NAMALWA (cell line): Measurements from ENCODE around the gene DNAJC21.
"Not testable (repeated sequence)": the region's sequence is repeated elsewhere in the genome, so short reads cannot be mapped to it uniquely, and the experiment has no call there.

Source experiments
- DNase-seq: peaks from one replicate; pipeline ENCODE4 v3.0.0-alpha.2; 2015; ENCODE audit warnings: low spot score

The DNAJC21 gene

DNA sequence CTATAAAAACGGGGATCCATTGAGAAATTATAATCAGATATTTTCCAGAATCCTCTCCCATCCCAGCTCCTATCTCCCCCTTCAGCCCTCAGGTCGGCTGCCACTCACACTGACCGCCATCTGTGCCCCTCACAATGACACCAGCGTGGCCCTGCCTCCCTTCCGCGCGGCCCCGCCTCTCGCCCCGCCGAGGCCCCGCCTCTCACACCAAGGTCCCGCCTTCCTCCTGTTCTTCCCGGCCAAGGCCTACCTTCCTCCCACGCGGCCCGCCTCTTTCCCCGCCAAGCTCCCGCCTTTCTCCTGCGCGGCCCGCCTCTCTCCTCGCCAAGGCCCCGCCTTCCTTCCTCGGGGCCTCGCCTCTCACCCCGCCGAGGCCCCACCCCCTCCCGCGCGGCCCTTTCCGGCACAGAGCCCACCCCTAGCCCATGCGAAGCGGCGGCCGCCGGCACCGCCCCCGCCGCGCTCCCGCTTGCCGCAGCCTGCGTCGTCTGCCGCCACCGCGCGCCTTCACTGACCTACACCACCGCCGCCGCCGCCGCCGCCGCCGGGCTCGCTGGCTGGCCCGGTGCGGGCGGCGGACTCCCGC is at the start of gene DNAJC21:
Gene DNAJC21 (plus strand): TSS at position 426 of the 586 bp plus-strand sequence. CDS start 261 bp downstream, outside the sequence.
- DNase-seq, result peak; percentile 97

DNA sequence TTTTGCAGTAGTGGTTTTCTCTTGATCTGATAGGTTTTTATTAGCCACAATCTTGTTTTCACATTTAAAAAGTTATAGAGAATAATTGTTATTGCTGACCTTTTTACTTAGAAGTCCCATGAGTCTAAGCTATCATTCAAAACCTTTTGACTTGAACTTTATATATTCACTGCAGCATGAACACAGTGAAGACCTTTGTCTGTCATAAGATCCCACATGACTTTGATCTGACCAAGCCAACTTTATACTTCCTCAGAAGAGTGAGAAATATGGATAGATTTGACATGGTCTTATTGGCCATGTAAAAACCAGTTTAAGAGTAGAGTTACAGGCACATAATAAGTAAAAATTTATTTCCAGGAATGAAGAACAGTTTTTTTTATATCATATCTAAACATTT is 48.1 kb upstream of the DNAJC21 start:
- DNase-seq, result no peak

DNA sequence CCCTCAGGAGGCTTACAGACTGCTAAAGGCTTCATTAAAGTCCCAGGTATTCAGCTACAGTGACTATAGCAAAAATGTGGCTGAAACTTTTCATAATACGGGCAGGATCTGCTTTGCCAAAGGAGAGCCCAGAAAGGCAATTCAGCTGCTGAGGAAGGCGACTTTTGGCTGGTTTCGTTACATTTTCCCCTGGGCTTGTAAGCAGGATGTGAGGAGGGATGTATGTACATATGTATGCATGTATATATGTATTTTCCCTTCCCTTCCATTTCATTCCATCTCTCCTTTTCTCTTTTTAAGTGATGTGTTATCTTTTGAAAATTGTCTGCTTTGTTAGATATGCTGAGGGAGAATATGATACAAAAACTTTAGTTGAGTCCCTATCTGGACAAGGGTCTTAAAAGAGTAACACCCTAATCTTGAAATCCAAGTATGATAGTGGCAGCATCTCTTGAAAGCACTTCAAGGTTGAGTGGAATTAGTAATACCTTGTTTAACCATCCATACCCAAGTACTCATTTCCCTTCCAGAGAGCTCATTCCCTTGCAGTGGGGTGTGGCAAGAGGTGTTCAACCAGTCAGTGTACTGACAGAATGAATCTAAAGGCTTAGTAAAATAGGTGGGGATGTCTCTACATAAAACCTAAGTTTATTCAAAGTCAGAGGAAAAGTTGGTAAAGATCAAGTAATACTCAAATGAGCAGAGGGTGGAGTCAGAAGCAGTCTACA is 42.8 kb upstream of the DNAJC21 start:
- no peak for DNase-seq

DNA sequence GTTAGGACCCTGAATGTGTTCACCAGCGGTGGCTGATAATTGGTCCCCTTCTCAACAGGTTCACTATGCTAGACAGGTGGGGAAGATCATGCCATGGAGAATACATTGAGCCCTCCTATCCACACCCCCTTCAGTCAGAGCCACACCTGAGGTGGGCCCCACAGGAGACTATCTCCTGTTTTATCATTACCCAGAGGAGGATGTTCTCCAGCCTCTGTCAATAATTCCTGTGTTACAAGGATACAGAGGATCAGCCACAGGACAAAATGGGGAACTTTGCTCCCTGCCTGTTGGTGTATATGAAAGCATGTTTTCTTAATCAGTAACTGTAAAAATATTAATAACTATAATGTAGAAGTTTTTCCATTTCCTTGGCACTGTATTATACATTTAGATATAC is 40.0 kb upstream of the DNAJC21 start:
- no peak for DNase-seq

DNA sequence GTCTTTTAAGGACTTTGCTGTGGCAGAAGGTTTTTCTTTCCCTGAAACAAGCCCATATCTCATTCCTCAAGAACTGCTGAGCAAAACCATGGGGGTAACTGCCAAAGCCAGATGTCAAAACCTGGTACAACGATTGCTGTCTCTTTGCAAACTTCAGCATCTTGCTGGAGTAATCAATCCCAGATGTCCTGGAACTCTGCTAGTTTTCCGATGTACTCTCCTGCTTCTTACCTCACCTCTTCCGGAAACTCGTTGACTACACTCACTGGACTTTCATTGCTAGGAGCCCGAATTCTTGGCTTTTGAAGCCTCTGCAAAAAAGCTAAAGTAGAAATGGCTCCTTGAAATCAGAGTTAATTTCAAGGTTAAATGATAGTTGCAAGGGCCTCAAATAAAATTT is 37.4 kb upstream of the DNAJC21 start:
- DNase-seq, result no peak

DNA sequence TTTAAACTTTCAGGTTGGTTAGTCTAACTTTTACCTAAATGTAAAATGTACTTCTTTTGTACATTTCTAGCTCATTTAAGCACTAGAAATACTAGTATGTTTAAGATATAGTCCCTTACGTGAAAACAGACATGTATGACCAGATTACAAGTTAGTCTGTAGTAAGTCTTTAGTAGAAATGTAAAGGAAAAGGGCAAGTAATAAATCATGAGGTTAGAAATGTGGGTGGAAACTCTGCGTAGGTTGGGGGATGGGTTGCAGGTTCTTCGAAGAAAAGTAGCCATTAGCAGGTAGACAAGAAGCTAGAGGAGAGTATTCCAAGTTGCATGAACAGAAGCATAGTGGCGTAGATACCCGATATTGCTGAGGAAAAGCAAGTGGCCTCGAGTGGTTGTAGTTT is 36.9 kb upstream of the DNAJC21 start:
- no peak for DNase-seq

DNA sequence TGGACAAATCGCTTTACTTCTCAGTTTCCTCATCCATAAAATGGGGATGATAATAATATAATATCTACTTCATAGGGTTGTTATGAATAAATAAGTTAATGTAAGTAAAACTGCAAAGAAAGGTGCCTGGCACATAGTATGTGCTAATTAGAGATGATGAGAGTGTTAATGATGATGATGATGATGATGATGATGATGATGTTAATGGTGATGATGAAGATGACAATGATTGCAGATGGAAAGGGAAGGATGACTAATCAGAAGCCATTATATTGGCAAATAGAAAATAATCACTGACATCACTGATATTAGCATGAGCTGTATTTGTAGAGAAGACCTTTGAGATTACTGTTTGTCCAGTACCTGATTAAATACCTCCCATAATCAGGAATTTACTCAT is 34.6 kb upstream of the DNAJC21 start:
- no peak for DNase-seq

DNA sequence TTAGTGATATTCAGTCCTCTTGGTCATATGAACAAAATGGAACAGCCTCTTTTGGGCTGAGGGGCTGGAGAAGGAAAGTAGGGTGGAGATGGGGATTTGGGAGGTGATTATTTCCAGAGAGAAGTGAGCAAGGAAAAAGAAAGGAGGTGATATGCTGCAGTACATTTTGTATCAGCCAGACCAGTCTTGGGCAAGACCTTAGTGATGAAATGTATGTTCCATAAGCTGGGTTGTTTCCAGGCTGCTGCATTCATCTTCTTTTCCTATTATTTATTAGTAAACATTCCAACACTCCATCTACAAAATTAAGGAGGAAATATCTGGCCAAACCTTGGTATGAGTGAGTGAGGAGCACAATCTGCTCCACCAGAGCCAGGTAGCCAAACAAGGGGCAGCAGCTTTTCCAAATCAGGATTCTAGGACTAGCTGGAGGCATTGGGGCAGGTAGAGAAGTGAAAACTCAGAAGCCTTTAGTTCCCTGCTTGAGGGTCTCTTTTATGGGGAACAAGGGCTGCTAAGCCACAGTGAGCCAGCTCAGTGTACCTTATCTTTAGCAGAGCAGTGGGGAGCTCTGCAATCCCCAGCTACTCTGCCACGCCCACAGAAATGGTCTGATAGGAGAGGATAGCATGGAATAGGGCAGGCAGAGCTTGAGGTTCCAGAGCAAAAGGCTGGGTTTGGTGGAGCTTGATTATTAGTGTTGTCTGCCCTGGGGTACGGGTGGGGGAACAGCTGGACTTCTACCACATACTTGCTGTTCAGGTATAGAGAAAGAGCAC is 33.5 kb upstream of the DNAJC21 start:
- DNase-seq, result no peak

DNA sequence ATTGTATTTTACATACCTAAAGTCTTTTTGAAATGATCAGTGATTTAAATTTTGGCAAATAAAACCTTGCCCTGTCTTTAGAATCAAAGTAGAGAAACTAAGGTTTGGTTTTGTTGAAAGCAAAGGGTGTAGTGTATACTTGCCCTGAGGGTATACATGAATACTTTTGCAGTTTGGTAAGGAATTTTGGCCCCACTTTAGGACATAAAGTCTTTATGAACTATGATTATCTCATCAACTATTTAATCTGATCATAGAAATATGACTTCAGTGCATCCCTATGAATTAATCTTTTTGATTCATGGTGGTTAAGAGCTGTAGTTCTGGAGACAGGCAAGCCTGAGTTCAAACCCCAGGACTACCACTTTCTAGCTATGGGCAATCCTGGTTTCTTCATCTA is 31.7 kb upstream of the DNAJC21 start:
- no peak for DNase-seq

DNA sequence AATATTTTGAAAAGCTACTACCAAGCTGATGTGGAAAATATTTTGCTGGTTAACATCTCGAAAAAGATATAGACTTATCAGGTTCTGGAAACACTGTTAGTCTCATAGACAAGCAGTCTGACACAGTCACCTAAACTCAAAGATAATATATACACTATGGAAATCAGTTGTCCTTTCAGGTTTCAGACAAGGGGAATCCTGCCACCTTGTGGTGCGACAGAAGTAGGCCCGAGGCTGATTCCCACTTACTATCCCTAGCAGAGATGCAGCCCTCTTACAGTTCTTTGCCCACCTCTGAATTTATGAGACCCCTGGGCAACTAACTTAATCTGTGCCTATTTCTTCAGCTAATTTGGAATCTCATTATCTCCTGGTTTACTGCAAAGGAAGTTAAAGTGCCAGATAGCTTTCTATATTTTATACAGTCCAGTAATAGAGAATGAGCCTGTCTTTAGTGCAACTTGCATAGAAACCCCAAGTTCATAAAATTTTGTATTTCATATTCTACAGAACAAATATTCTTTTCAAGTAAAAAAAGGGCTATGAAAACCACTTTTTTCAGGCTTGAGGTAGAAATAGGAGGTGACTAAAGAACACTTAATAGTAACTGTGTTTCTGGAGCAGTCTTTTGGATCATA is 31.0 kb upstream of the DNAJC21 start:
- peak; percentile 76 for DNase-seq

DNA sequence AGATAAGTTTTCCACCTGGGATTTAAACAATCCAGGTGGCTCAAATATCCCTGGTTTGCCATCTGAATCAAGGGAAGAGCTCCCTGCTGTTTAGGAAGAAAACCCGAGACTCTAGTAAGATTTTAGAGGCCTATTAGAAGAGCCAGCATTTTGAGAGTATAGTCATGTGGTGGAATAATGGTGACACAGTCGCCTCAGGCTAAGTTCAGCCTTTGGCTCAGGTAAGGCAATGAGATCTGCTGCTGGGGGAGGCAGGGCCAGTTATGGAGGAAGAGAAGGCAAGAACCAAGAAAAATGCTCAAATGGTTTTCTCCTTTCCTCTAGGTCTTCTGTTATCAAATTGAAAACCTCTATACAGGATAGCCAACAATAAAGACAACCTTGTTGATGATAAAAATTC is 30.3 kb upstream of the DNAJC21 start:
- DNase-seq, result no peak

DNA sequence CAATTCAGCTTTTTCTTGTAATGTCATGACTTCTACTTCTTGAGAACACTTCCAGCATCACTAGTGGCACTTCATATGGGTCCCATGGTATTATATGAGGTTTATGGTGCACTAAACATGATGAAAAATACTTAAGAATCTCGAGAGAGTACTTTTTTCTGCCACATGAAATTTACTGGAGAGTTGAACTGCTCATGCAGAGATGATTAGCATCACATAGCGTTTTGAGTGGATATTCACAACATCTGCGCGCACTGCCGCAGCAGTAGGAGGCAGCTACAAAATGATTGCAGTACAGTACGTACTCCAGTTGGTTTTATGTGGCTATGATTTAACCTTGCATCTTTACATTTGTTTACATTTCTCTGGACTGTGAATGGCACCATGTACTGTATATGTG is 28.7 kb upstream of the DNAJC21 start:
- no peak for DNase-seq

DNA sequence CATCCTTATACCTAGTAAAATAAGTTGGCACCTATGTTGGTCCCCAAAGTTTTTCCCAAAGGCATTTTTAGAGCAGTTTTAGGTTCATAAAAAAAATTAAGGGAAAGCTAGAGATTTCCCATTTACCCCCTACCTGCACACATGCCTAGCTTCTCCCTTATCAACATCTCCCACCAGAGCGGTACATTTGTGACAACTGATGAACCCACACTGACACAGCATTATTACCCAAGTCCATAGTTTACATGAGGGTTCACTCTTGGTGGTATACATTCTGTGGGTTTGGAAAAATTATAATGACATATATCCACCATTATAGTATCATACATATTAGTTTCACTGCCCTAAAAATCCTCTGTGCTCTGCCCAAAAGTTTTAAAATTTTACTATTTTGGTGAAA is 26.1 kb upstream of the DNAJC21 start:
- no peak for DNase-seq

DNA sequence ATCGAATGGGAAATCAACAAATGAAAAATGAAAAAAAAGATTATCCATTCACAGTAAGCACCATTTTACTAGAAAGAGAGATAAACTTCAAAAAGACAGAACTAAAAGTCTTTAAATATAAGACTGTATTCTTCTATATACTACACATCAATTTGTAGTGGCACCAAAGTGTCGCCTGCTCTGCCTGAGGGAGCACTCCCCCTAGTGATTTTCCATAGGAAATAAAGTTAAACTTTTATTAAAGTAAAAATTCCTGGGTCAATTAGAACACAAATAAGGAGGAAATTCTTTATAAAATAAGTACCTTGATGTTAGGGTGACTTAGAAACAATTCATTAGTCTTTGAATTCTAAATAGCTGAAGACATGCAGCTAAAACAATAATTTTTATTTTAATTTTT is 23.8 kb upstream of the DNAJC21 start:
- DNase-seq, result no peak

DNA sequence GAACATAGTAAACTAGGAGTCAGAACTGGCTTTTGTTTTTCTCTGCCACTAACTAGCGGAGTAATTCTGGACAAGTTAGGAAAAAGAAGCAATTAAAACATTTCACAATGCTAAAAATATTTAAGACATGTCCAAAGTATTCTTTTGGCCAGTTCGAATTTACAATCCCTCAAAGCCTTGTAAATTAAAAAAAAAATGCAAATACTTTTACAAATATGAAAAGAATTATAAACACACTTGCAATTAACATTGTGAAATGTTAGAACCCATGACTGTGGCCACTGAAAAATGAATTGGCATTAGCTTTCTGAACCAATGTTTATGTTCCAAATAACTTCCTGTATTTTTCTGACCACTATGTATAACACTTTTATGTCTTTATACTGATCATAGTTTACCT is 16.3 kb upstream of the DNAJC21 start:
- no peak for DNase-seq

DNA sequence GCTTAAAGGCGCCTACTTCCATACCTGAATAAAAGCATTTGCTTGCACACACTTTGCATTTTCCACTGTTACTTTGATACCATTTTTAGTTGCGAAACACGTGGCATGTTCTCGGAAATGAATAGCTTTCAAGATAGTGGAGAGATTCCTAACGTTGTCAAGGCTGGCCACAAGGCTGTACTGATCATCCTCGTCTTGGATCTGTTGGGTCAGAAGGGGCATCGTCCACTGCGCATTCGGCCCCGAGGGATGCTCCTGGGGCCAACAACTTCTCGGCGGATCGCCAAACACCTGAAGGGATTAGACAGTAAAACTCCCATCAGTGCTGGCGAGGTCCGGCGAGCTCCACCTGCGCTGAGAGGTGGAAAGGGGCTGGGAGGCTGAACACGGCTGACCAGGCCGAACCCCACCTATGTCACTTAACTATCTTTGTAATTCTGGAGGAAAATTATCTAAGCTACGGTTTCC is 14.7 kb upstream of the DNAJC21 start:
- DNase-seq, result peak; percentile 59

DNA sequence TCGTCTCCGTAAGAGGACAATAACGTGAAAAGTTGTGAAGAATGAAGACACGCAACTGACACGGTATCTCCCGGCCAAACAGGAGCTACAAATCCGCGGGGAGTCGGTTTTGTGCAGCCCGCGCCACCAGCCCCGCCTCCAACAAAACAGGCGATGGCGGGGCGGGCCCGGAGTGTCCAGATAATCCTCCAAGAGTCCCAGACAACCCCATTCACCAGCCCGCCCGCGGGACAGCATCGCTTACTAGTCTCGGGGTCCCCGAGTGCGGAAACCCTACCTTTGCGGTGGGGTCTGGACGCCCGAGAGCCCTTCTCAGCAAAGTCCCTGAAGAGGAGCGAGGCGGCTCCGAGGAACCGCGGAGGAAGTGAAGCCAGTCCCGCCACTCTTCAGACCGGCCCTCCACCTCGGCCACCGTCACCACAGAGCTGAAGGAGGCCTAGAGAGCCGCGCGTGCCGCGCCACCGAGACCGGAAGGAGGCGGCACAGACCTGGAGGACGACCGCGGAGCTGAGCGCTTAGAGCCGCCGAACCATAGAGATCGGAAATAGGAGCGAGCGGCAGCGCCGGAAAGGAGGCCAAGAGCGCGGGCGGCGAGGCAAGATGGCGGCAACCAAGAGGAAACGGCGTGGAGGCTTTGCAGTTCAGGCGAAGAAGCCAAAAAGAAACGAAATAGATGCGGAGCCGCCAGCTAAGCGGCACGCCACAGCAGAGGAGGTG is 14.1 kb upstream of the DNAJC21 start, which contains the start of the genes BRIX1 and RAD1:
Gene BRIX1 (plus strand): TSS at position 573 of the 717 bp plus-strand sequence. CDS start 28 bp downstream, at position 601.
Gene RAD1 (minus strand): TSS at position 366 of the 717 bp plus-strand sequence. CDS start 612 bp downstream, outside the sequence.
- peak; percentile 97 for DNase-seq

DNA sequence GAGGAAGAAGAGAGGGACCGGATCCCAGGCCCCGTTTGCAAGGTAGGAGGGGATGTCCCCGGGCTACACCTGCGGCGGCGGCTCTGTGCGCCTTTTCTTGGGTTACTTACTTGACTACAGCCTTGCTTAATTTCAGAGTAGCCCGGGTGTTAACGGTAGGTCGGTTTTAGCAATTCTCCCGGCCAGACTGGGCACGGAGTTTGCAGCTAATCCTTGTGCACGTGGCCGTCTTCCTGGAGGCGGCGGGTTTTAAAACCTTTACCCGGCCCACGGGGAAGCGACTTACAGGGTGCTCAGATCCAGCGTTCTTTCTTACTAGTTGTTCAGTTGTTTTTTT is 13.5 kb upstream of the DNAJC21 start:
- no peak for DNase-seq

DNA sequence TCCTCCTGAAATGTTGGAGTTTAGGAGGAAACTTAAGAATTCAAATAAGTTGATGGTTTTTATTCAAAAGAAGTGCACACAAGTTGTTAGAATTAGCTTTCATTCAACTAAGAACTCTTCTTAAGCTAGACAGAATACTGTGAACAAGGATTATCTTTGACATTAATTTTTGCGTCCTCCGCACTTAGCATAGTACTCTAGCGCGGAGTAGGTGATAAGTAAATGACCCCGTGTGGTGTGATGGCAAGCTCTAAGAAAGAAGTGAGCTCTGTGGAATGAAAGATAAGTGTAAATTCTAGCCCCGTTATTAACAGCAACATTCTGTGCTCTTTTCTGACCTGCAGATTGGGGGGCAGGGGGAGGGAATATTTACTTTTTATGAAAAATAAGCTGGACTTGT is 12.8 kb upstream of the DNAJC21 start:
- peak; percentile 30 for DNase-seq

DNA sequence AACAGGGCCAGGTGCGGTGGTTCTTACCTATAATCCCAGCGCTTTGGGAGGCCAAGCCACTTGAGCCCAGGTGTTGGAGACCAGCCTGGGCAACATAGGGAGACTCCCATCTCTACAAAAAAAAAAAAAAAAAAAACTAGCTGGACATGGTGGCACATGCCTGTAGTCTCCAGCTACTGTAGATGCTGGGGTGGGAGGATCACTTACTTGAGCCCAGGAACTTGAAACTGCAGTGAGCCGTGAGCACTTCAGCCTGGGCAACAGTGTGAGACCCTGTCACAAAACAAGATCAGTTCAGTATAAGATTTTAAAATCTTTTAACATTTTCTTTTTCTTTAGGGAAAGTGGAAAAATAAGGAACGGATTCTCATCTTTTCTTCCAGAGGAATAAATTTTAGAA is 11.3 kb upstream of the DNAJC21 start:
- no peak for DNase-seq

DNA sequence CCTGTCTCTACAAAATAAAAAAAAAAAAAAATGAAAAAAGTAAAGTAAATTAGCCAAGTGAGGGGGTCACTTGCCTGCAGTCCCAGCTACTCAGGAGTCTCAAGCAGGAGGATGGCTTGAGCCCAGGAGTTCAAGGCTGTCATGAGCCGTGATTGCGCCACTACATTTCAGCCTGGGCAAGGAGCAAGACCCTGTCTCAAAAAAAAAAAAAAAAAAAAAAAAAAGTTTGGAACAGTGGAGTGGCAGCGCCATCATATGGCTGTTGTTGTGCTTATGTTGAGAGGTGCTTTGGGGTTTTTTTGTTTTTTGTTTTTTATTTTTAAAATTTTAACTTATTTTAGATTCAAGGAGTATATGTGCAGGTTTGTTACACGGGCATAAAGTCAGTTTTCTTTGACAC is 10.3 kb upstream of the DNAJC21 start:
- DNase-seq, result peak; percentile 31

DNA sequence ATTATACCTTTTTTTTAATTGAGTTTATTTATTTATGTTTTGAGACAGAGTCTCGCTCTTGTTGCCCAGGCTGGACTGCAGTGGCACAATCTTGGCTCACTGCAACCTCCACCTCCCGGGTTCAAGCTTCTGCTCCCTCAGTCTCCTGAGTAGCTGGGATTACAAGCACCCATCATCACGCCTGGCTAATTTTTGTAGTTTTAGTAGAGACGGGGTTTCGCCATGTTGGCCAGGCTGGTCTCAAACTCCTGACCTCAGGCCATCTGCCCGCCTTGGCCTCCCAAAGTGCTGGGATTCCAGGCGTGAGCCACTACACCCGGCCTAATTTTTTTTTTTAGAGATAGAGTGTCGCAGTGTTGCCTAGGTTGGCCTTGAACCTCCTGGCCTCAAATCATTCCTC is 6.1 kb upstream of the DNAJC21 start:
- not testable (repeated sequence) for DNase-seq
